WI38 (cell line): ENCODE measurements around the gene C1QL1.

Experiments
- H3K4me3 ChIP-seq: 2 replicates; pipeline ENCODE4 v1.5.1; 2011; ENCODE audit warnings: low read depth, mild to moderate bottlenecking, control low read depth, low read length
- CTCF ChIP-seq: IDR thresholded peaks from 2 replicates; pipeline ENCODE4 v1.5.1; 2012; ENCODE audit warnings: low read depth, mild to moderate bottlenecking, control low read depth, low read length

Gene C1QL1

DNA sequence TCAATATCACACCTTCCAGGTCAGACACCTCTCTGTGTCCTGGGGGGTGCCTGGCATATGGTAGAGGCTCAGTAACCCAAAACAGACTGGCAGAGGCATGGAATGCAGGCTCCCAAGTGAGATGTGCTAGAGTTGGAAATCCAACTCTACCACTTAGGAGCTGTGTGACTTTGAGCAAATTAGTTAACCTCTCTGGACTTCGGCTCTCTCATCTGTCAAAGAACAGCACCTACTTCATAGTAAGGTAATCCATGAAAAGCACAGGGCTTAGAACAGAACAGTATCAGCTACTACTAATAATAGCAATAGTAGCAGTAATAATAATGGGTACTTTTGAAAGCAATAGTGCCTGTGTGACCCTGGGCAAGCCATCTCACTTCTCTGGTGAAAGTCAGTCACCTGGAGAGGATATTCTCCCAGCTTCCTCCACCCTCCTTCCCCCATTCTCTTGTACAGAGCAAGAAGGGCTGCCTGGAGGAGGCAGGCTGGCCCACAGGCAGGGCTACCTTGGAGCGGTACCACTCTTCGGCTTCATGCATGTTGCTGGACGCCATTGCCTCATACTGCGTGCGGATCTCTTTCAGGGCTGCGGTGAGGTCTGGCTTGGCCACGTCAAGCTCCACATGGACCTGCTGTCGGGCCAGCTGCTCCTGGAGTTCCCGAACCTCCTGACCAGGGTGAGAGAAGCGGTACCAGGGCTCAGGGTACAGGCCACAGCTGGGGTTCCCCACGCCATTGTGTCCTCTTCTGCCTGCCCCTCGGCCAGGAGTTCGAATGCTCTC is 55.1 kb downstream of the C1QL1 start:
- no peak for TF ChIP-seq CTCF

GRCh38 chr17:44911133-44912001 is 56.7 kb downstream of the C1QL1 start:
- 0 out of 2 replicates have a peak, but pooled peaks have one; percentile 14 for TF ChIP-seq CTCF
- no peak overlapping the region for H3K4me3 ChIP-seq

More for the DNA sequence above, 55.1 kb downstream of the C1QL1 start:
- H3K4me3 ChIP-seq: no peak overlapping the region

GRCh38 chr17:44910231-44911106 is 57.6 kb downstream of the C1QL1 start:
- H3K4me3 ChIP-seq: no peak overlapping the region
- TF ChIP-seq CTCF: no peak
